GM12878 (cell line): ENCODE results near the gene HIVEP3. TPM values are rescaled to one million over a fixed set of nuclear protein-coding genes. Genes with fewer than 3 reads are reported as not detected.

Experiments
- ATAC-seq: fragments of 200-7000 bp; cut with Tn5 transposase; 3 replicates; pipeline ENCODE4 v1.9.1; 2020; ENCODE audit warnings: mild to moderate bottlenecking, moderate library complexity
- BruUV-seq: library from RNA; stranded (reverse); fragments of 400-500 nt; replicated peaks from 2 replicates; lab custom pipeline; 2021; lab: Mats Ljungman, UMichigan
- CTCF ChIA-PET: fragments of 300-600 bp; sonication (Branson Sonifier 250); formaldehyde crosslinking; extraction: SDS; loops from one replicate; lab custom pipeline; 2021; ENCODE audit warnings: inconsistent platforms; lab: Yijun Ruan, JAX
- POLR2A ChIA-PET: fragments of 350-600 bp; formaldehyde crosslinking; extraction: SDS; loops from one replicate; lab custom pipeline; 2021; ENCODE audit warnings: inconsistent platforms; lab: Charles Lee
- RAD21 ChIA-PET: fragments of 300-600 bp; sonication (Branson Sonifier 250); formaldehyde crosslinking; loops from one replicate; lab custom pipeline; 2023; ENCODE audit warnings: antibody characterized with exemption; ENCODE audit not compliant: unreplicated experiment; lab: Charles Lee
- SMC1A ChIA-PET: fragments of 300-600 bp; sonication (Branson Sonifier 250); formaldehyde crosslinking; loops from one replicate; lab custom pipeline; 2023; ENCODE audit not compliant: unreplicated experiment, uncharacterized antibody; lab: Charles Lee
- DNase-seq: peaks from one replicate; pipeline ENCODE4 v3.0.0-alpha.2; 2011; ENCODE audit warnings: low read depth, low spot score
- FAIRE-seq: peaks from 3 replicates; lab custom pipeline; 2011; peaks lifted over from hg19 to GRCh38; lab: Jason Lieb, UNC
- H2AFZ ChIP-seq: 2 replicates; pipeline ENCODE4 v1.6.0; 2011; ENCODE audit warnings: low read depth, low read length, control low read depth; ENCODE audit not compliant: control insufficient read depth
- H3K27ac ChIP-seq: 2 replicates; pipeline ENCODE4 v1.5.1; 2011; ENCODE audit warnings: control low read depth; ENCODE audit not compliant: control insufficient read depth, insufficient read depth
- H3K27me3 ChIP-seq, 2 experiments: replicated peaks in 1 of 2; 2 replicates each; pipeline versions ENCODE4 v1.6.0 to v1.6.1; 2011; ENCODE audit warnings: low read length in 1 of 2; ENCODE audit not compliant: control insufficient read depth in 2 of 2, insufficient read depth in 2 of 2
- H3K36me3 ChIP-seq, 2 experiments: 2 replicates each; pipeline ENCODE4 v1.5.1; 2011; ENCODE audit warnings: low read length in 1 of 2; ENCODE audit not compliant: control insufficient read depth in 2 of 2, insufficient read depth in 2 of 2
- H3K4me1 ChIP-seq: 2 replicates; pipeline ENCODE4 v1.6.1; 2011; ENCODE audit warnings: mild to moderate bottlenecking, low read length, moderate library complexity, mixed read lengths; ENCODE audit not compliant: control insufficient read depth, insufficient read depth
- H3K4me2 ChIP-seq: 2 replicates; pipeline ENCODE4 v1.6.0; 2011; ENCODE audit warnings: control low read depth; ENCODE audit not compliant: control insufficient read depth, insufficient read depth
- H3K4me3 ChIP-seq: fragments of 200-600 bp; sonication (generic); 2 replicates; pipeline ENCODE4 v1.5.1; 2016
- H3K79me2 ChIP-seq: 2 replicates; pipeline ENCODE4 v1.6.0; 2011; ENCODE audit warnings: low read length; ENCODE audit not compliant: control insufficient read depth, insufficient read depth
- H3K9ac ChIP-seq: 2 replicates; pipeline ENCODE4 v1.8.0; 2011; ENCODE audit warnings: low read length, control low read depth, mixed read lengths; ENCODE audit not compliant: control insufficient read depth, insufficient read depth
- H3K9me3 ChIP-seq: replicated peaks from 3 replicates; pipeline ENCODE4 v1.5.1; 2011; ENCODE audit warnings: mild to moderate bottlenecking, low read length; ENCODE audit not compliant: control insufficient read depth, insufficient read depth
- H4K20me1 ChIP-seq: 2 replicates; pipeline ENCODE4 v1.6.0; 2011; ENCODE audit not compliant: control insufficient read depth, insufficient read depth
- ATF7 ChIP-seq: fragments of 450-650 bp; IDR thresholded peaks from 2 replicates; pipeline ENCODE4 v1.6.1; 2016; ENCODE audit warnings: low read depth, mild to moderate bottlenecking
- HCFC1 ChIP-seq: fragments of 150-350 bp; IDR thresholded peaks from 2 replicates; pipeline ENCODE4 v1.6.1; 2014; ENCODE audit warnings: low read length
- KAT2A ChIP-seq: conservative IDR thresholded peaks from 2 replicates; pipeline ENCODE4 v1.6.1; 2011; ENCODE audit warnings: low read depth, low read length; ENCODE audit not compliant: control insufficient read depth
- MYB ChIP-seq: fragments of 150-350 bp; IDR thresholded peaks from 2 replicates; pipeline ENCODE4 v1.6.1; 2014; ENCODE audit warnings: mild to moderate bottlenecking, low read depth, low read length, borderline replicate concordance
- NR2C2 ChIP-seq: IDR thresholded peaks from 2 replicates; pipeline ENCODE4 v1.6.1; 2011; ENCODE audit warnings: borderline replicate concordance, low read depth; ENCODE audit not compliant: control insufficient read depth, insufficient read length
- NR2F1 ChIP-seq: fragments of 450-650 bp; conservative IDR thresholded peaks from 2 replicates; pipeline ENCODE4 v1.6.1; 2017; ENCODE audit warnings: mild to moderate bottlenecking
- PRDM15 ChIP-seq: fragments of 450-650 bp; formaldehyde crosslinking; IDR thresholded peaks from 2 replicates; pipeline ENCODE4 v1.4.0; 2020; ENCODE audit warnings: mild to moderate bottlenecking, moderate library complexity
- RAD51 ChIP-seq: fragments of 450-650 bp; IDR thresholded peaks from 2 replicates; pipeline ENCODE4 v1.6.1; 2016; ENCODE audit warnings: moderate library complexity, mild to moderate bottlenecking, inconsistent platforms
- SIN3A ChIP-seq: IDR thresholded peaks from 2 replicates; pipeline ENCODE4 v1.6.1; 2012; ENCODE audit warnings: low read depth, low read length, improper control_type of control experiment
- SRF ChIP-seq, 2 experiments: IDR thresholded peaks; 2 replicates each; pipeline ENCODE4 v1.6.1; 2011; ENCODE audit warnings: low read depth in 2 of 2, low read length in 2 of 2, mild to moderate bottlenecking in 1 of 2, moderate library complexity in 1 of 2
- USF1 ChIP-seq: IDR thresholded peaks from 2 replicates; pipeline ENCODE4 v1.6.1; 2011; ENCODE audit warnings: borderline replicate concordance, low read depth, mild to moderate bottlenecking, moderate library complexity, mixed read lengths, low read length; ENCODE audit not compliant: insufficient read depth; ENCODE audit errors: extremely low read length
- YBX1 ChIP-seq: fragments of 450-650 bp; IDR thresholded peaks from 2 replicates; pipeline ENCODE4 v1.6.1; 2016; ENCODE audit warnings: antibody characterized with exemption
- ZNF217 ChIP-seq: fragments of 450-650 bp; IDR thresholded peaks from 2 replicates; pipeline ENCODE4 v1.6.1; 2017; ENCODE audit warnings: antibody characterized with exemption, mild to moderate bottlenecking
- ZNF24 ChIP-seq: fragments of 450-650 bp; IDR thresholded peaks from 2 replicates; pipeline ENCODE4 v1.6.1; 2017; ENCODE audit warnings: antibody characterized with exemption, mild to moderate bottlenecking
- WGBS: methylation state at CpG from one replicate; pipeline ENCODE4 v1.1.6; 2016; ENCODE audit warnings: low lambda C conversion rate; ENCODE audit not compliant: insufficient replicate concordance, insufficient coverage; ENCODE audit errors: missing lambda C conversion rate; 5-methylcytosine and 5-hydroxymethylcytosine counted together
- in situ Hi-C: fragments of 300-500 bp; cut with MboI; formaldehyde crosslinking; loops from 9 replicates; pipeline ENCODE4 v1.14.3; 2018; ENCODE audit warnings: mixed read lengths
- intact Hi-C: fragments of 100-400 bp; cut with micrococcal nuclease; formaldehyde crosslinking; loops from one replicate; pipeline ENCODE4 v1.14.2; 2022; ENCODE audit not compliant: unreplicated experiment
- polyA plus RNA-seq, 11 experiments: library from polyadenylated mRNA; depleted of rRNA in 4 of 11; unstranded in 6 of 11; stranded (reverse) in 5 of 11; fragments of >200 nt; fragmentation: Nextera tagmentation in 4 of 11; fragmentation: Illumina TruSeq in 1 of 11; extraction: Ambion mirVana in 4 of 11; extraction: Trizol in 1 of 11; gene quantifications; 1 replicate in 1 of 11; 2 replicates in 10 of 11; pipeline versions ENCODE4 v1.2.1 to v1.2.3, GENCODE V29; 2011 to 2016; ENCODE audit warnings: inconsistent platforms in 2 of 11, missing spikeins in 2 of 11, low read depth in 1 of 11
- total RNA-seq, 4 experiments: library from RNA; depleted of rRNA in 3 of 4; stranded (reverse); fragments of >200 nt in 3 of 4; fragmentation: Illumina TruSeq in 1 of 4; extraction: Trizol in 1 of 4; gene quantifications; 2 replicates each; pipeline versions ENCODE4 v1.2.1 to v1.2.3, GENCODE V29; 2013 to 2021
- TF ChIP-seq, protein P1 (sequence below): fragments of 450-650 bp; IDR thresholded peaks from 2 replicates; pipeline ENCODE4 v1.6.1; 2016; ENCODE audit warnings: mild to moderate bottlenecking

Gene HIVEP3
- total and polyA plus RNA-seq, 10 of the 15 experiments (the other 5 are each of a cell fraction or from before 2014, with no cell fraction given): 1.8 to 13.6 (median 3.8) TPM

GRCh38 chr1:41657679-41658295 lies 260.9 kb downstream of the HIVEP3 start:
- WGBS: 98% methylated on average over 7 of the region's 7 CpGs
- ChIA-PET CTCF (interaction anchor here (0.7 to 8.4 kb wide), 26 partner anchors 8 to 234 kb away, joined by 3 to 66 read pairs (median 4); no protein-coding TSS in a partner anchor), RAD21 (interaction anchor here (0.5 to 18.2 kb wide), 15 partner anchors 10 to 149 kb away, joined by 3 to 262 read pairs (median 17); no protein-coding TSS in a partner anchor), POLR2A (interaction anchor here (0.7 to 2.5 kb wide), 10 partner anchors 10 to 70 kb away, joined by 3 to 7 read pairs (median 4); no protein-coding TSS in a partner anchor), SMC1A (interaction anchor here (0.8 to 12.5 kb wide), 24 partner anchors 10 to 152 kb away, joined by 3 to 126 read pairs (median 9); no protein-coding TSS in a partner anchor)
- H3K9me3 ChIP-seq: no peaks in the 10 kb centered on the region
- H3K27me3 ChIP-seq: no peaks in the 10 kb centered on the region
- no peak for FAIRE-seq
- BruUV-seq: no TSS peak
- peaks cover 20% of the 10 kb centered on the region for H3K4me1 ChIP-seq
- H3K9ac ChIP-seq: no peak overlapping the region
- H3K79me2 ChIP-seq: peaks cover 14% of the 10 kb centered on the region
- in situ Hi-C loops (no loop called here), intact Hi-C loops (loop anchor here (2.0 kb wide), 2 partner anchors 69 to 141 kb away; no protein-coding TSS in a partner anchor)
- H3K4me2 ChIP-seq: peak overlapping the region; percentile 40; the same call in 1 of the 2 replicates
- no peaks in the 10 kb centered on the region for H4K20me1 ChIP-seq
- H2AFZ ChIP-seq: no peak overlapping the region
- no peak for ATAC-seq
- DNase-seq: no peak
- no peak overlapping the region for H3K4me3 ChIP-seq
- no peak overlapping the region for H3K27ac ChIP-seq
- H3K36me3 ChIP-seq: 0 out of 4 replicates have a peak, but pooled peaks cover 0 to 3% of the 10 kb centered on the region in 2 experiments
- no peak for TF ChIP-seq PRDM15
- TF ChIP-seq ATF7: no peak
- no peak for TF ChIP-seq SRF (IDR thresholded peaks at IDR 0.05; ENCODE audit: low read depth in 2 of 2, low read length in 2 of 2)
- TF ChIP-seq, protein P1, sequence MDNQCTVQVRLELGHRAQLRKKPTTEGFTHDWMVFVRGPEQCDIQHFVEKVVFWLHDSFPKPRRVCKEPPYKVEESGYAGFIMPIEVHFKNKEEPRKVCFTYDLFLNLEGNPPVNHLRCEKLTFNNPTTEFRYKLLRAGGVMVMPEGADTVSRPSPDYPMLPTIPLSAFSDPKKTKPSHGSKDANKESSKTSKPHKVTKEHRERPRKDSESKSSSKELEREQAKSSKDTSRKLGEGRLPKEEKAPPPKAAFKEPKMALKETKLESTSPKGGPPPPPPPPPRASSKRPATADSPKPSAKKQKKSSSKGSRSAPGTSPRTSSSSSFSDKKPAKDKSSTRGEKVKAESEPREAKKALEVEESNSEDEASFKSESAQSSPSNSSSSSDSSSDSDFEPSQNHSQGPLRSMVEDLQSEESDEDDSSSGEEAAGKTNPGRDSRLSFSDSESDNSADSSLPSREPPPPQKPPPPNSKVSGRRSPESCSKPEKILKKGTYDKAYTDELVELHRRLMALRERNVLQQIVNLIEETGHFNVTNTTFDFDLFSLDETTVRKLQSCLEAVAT: no peak
- no peak for TF ChIP-seq SIN3A
- TF ChIP-seq YBX1: no peak
- TF ChIP-seq NR2F1: no peak
- TF ChIP-seq HCFC1: no peak
- TF ChIP-seq NR2C2: no peak
- no peak for TF ChIP-seq KAT2A
- TF ChIP-seq RAD51: no peak
- TF ChIP-seq MYB: no peak
- no peak for TF ChIP-seq ZNF24
- no peak for TF ChIP-seq USF1
- TF ChIP-seq ZNF217: no peak
